Liver (tissue), 9 donors: ENCODE results near the gene ATG9A. TPM values are rescaled to one million over a fixed set of nuclear protein-coding genes. Genes with fewer than 3 reads are reported as not detected.

Experiments
- DNase-seq: peaks from one replicate; pipeline ENCODE4 v3.0.0-alpha.2; 2017; ENCODE audit warnings: low spot score
- H3K27ac ChIP-seq, 2 donors: one replicate each; pipeline ENCODE4 v1.7.0; 2013; ENCODE audit warnings: inconsistent platforms in 2 of 2, low read length in 2 of 2, control low read depth in 1 of 2, low read depth in 1 of 2, mild to moderate bottlenecking in 1 of 2
- H3K27me3 ChIP-seq, 4 donors: one replicate each; pipeline versions ENCODE4 v1.6.1 to v1.7.0; 2013; ENCODE audit warnings: low read length in 3 of 4, inconsistent platforms in 1 of 4, mild to moderate bottlenecking in 1 of 4, moderate library complexity in 1 of 4; ENCODE audit not compliant: control insufficient read depth in 4 of 4, insufficient read depth in 4 of 4
- H3K36me3 ChIP-seq, 4 donors: one replicate each; pipeline versions ENCODE4 v1.6.1 to v1.7.0; 2013; ENCODE audit warnings: low read length in 3 of 4, mild to moderate bottlenecking in 3 of 4, low read depth in 1 of 4, moderate library complexity in 1 of 4; ENCODE audit not compliant: control insufficient read depth in 4 of 4, insufficient read depth in 3 of 4
- H3K4me1 ChIP-seq, 4 donors: one replicate each; pipeline versions ENCODE4 v1.6.1 to v1.7.0; 2013; ENCODE audit warnings: low read length in 3 of 4, mild to moderate bottlenecking in 3 of 4, moderate library complexity in 1 of 4; ENCODE audit not compliant: control insufficient read depth in 4 of 4, insufficient read depth in 4 of 4
- H3K4me3 ChIP-seq, 3 donors: one replicate each; pipeline versions ENCODE4 v1.6.1 to v1.7.0; 2013; ENCODE audit warnings: low read length in 3 of 3, control low read depth in 1 of 3, low read depth in 1 of 3, mild to moderate bottlenecking in 1 of 3
- H3K9ac ChIP-seq, 2 donors: one replicate each; pipeline ENCODE4 v1.7.0; 2013; ENCODE audit warnings: low read length in 2 of 2, mild to moderate bottlenecking in 2 of 2, moderate library complexity in 2 of 2, control low read depth in 1 of 2, low read depth in 1 of 2
- H3K9me3 ChIP-seq, 4 donors: one replicate each; pipeline versions ENCODE4 v1.6.1 to v1.7.0; 2013; ENCODE audit warnings: low read length in 3 of 4; ENCODE audit not compliant: control insufficient read depth in 4 of 4
- ATF3 ChIP-seq: IDR thresholded peaks from 2 replicates; pipeline ENCODE4 v1.6.1; 2016; ENCODE audit warnings: antibody characterized with exemption
- CTCF ChIP-seq: fragments of 150-350 bp; IDR thresholded peaks from 2 replicates; pipeline ENCODE4 v1.5.1; 2017; ENCODE audit warnings: improper control_type of control experiment, low read depth, low read length; ENCODE audit not compliant: missing input control
- EGR1 ChIP-seq, 2 donors: IDR thresholded peaks; 2 replicates each; pipeline ENCODE4 v1.6.1; 2016 to 2018; ENCODE audit warnings: antibody characterized with exemption in 2 of 2, low read depth in 2 of 2
- FOXA1 ChIP-seq: IDR thresholded peaks from 2 replicates; pipeline ENCODE4 v1.6.1; 2016; ENCODE audit warnings: antibody characterized with exemption
- FOXA2 ChIP-seq: IDR thresholded peaks from 2 replicates; pipeline ENCODE4 v1.6.1; 2016; ENCODE audit warnings: antibody characterized with exemption
- HNF4A ChIP-seq, 2 donors: conservative IDR thresholded peaks; 2 replicates each; pipeline ENCODE4 v1.6.1; 2016; ENCODE audit warnings: antibody characterized with exemption in 2 of 2, mild to moderate bottlenecking in 2 of 2
- HNF4G ChIP-seq: IDR thresholded peaks from 2 replicates; pipeline ENCODE4 v1.6.1; 2016; ENCODE audit warnings: antibody characterized with exemption
- JUND ChIP-seq, 2 donors: IDR thresholded peaks; 2 replicates each; pipeline ENCODE4 v1.6.1; 2016; ENCODE audit warnings: antibody characterized with exemption in 2 of 2
- MAX ChIP-seq: IDR thresholded peaks from 2 replicates; pipeline ENCODE4 v1.6.1; 2016; ENCODE audit warnings: antibody characterized with exemption
- NR2F2 ChIP-seq: IDR thresholded peaks from 2 replicates; pipeline ENCODE4 v1.6.1; 2016; ENCODE audit warnings: antibody characterized with exemption
- RXRA ChIP-seq, 2 donors: IDR thresholded peaks; 2 replicates each; pipeline ENCODE4 v1.6.1; 2017 to 2018; ENCODE audit warnings: antibody characterized with exemption in 2 of 2, mild to moderate bottlenecking in 1 of 2
- TAF1 ChIP-seq: conservative IDR thresholded peaks from 2 replicates; pipeline ENCODE4 v1.6.1; 2016; ENCODE audit warnings: antibody characterized with exemption, mild to moderate bottlenecking
- YY1 ChIP-seq: IDR thresholded peaks from 2 replicates; pipeline ENCODE4 v1.6.1; 2016; ENCODE audit warnings: antibody characterized with exemption, mild to moderate bottlenecking
- WGBS: extraction: QIAGEN DNeasy Blood & Tissue Kit; methylation state at CpG from one replicate; pipeline ENCODE4 v1.1.7; 2013; 5-methylcytosine and 5-hydroxymethylcytosine counted together
- polyA plus RNA-seq, 2 donors: library from polyadenylated mRNA; stranded (reverse) in 1 of 2; unstranded in 1 of 2; fragments of 200-250 nt in 1 of 2; fragments of >200 nt in 1 of 2; fragmentation: Nextera tagmentation in 1 of 2; extraction: Ambion mirVana in 1 of 2; gene quantifications; one replicate each; pipeline versions ENCODE4 v1.2.1 to v1.2.3, GENCODE V29; 2013 to 2015
- total RNA-seq, 2 donors: library from RNA; depleted of rRNA; stranded (reverse); fragments of >200 nt; gene quantifications; one replicate each; pipeline ENCODE4 v1.2.3, GENCODE V29; 2014
- TF ChIP-seq, protein P1 (sequence below): IDR thresholded peaks from 2 replicates; pipeline ENCODE4 v1.6.1; 2016; ENCODE audit warnings: antibody characterized with exemption
- TF ChIP-seq, protein P2 (sequence below): IDR thresholded peaks from 2 replicates; pipeline ENCODE4 v1.6.1; 2016; ENCODE audit warnings: antibody characterized with exemption, mild to moderate bottlenecking
- donor health status: healthy.
- donor health status: healthy.
- donor health status: healthy.
- donor health status: healthy.
- donor health status: healthy.

The ATG9A gene
- total and polyA plus RNA-seq, 4 donors = 24.3 to 68.1 (median 37.9) TPM

GRCh38 chr2:219215871-219216534 lies 13.4 kb downstream of the ATG9A start:
- peak; percentile 33 for DNase-seq
- Histone ChIP-seq H3K36me3 (peaks cover 11 to 30% (median 13%) of the 10 kb centered on the region in 4 donors), H3K27ac (no peak overlapping the region), H3K27me3 (no peaks in the 10 kb centered on the region), H3K9me3 (no peaks in the 10 kb centered on the region), H3K4me3 (no peak overlapping the region), H3K4me1 (peaks cover 5 to 27% (median 19%) of the 10 kb centered on the region in 4 donors), H3K9ac (no peak overlapping the region)
- TF ChIP-seq JUND (IDR thresholded peaks at IDR 0.05) (no peak), MAX (no peak), HNF4G (no peak), EGR1 (IDR thresholded peaks at IDR 0.05; ENCODE audit: low read depth in 2 of 2) (no peak), HNF4A (conservative IDR thresholded peaks at IDR 0.05) (no peak), FOXA2 (no peak), RXRA (IDR thresholded peaks at IDR 0.05) (no peak), YY1 (no peak), CTCF (no peak), TAF1 (no peak), ATF3 (no peak), NR2F2 (no peak)
- TF ChIP-seq, protein P1, sequence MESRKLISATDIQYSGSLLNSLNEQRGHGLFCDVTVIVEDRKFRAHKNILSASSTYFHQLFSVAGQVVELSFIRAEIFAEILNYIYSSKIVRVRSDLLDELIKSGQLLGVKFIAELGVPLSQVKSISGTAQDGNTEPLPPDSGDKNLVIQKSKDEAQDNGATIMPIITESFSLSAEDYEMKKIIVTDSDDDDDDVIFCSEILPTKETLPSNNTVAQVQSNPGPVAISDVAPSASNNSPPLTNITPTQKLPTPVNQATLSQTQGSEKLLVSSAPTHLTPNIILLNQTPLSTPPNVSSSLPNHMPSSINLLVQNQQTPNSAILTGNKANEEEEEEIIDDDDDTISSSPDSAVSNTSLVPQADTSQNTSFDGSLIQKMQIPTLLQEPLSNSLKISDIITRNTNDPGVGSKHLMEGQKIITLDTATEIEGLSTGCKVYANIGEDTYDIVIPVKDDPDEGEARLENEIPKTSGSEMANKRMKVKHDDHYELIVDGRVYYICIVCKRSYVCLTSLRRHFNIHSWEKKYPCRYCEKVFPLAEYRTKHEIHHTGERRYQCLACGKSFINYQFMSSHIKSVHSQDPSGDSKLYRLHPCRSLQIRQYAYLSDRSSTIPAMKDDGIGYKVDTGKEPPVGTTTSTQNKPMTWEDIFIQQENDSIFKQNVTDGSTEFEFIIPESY = no peak
- TF ChIP-seq, protein P2, sequence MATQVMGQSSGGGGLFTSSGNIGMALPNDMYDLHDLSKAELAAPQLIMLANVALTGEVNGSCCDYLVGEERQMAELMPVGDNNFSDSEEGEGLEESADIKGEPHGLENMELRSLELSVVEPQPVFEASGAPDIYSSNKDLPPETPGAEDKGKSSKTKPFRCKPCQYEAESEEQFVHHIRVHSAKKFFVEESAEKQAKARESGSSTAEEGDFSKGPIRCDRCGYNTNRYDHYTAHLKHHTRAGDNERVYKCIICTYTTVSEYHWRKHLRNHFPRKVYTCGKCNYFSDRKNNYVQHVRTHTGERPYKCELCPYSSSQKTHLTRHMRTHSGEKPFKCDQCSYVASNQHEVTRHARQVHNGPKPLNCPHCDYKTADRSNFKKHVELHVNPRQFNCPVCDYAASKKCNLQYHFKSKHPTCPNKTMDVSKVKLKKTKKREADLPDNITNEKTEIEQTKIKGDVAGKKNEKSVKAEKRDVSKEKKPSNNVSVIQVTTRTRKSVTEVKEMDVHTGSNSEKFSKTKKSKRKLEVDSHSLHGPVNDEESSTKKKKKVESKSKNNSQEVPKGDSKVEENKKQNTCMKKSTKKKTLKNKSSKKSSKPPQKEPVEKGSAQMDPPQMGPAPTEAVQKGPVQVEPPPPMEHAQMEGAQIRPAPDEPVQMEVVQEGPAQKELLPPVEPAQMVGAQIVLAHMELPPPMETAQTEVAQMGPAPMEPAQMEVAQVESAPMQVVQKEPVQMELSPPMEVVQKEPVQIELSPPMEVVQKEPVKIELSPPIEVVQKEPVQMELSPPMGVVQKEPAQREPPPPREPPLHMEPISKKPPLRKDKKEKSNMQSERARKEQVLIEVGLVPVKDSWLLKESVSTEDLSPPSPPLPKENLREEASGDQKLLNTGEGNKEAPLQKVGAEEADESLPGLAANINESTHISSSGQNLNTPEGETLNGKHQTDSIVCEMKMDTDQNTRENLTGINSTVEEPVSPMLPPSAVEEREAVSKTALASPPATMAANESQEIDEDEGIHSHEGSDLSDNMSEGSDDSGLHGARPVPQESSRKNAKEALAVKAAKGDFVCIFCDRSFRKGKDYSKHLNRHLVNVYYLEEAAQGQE = no peak
- 95% methylated on average over 27 of the region's 27 CpGs for WGBS

GRCh38 chr2:219214786-219215185 lies 14.7 kb downstream of the ATG9A start:
- Histone ChIP-seq H3K27ac (no peak overlapping the region), H3K4me1 (peaks cover 5 to 25% (median 18%) of the 10 kb centered on the region in 4 donors), H3K27me3 (no peaks in the 10 kb centered on the region), H3K4me3 (no peak overlapping the region), H3K36me3 (peaks cover 10 to 29% (median 11%) of the 10 kb centered on the region in 4 donors), H3K9ac (no peak overlapping the region), H3K9me3 (no peaks in the 10 kb centered on the region)
- no peak for DNase-seq
- 97% methylated on average over 6 of the region's 6 CpGs for WGBS
- TF ChIP-seq HNF4G (no peak), FOXA2 (no peak), NR2F2 (no peak), RXRA (IDR thresholded peaks at IDR 0.05) (no peak), CTCF (no peak), EGR1 (IDR thresholded peaks at IDR 0.05; ENCODE audit: low read depth in 2 of 2) (no peak), FOXA1 (no peak)
- TF ChIP-seq, protein P1 = no peak
